ENCODE measurements around the gene SORL1. TPM values are rescaled to one million over a fixed set of nuclear protein-coding genes. Genes with fewer than 3 reads are reported as not detected.

The SORL1 gene
- total RNA-seq, 1 experiment from 2014 or later: 68.3 TPM

GRCh38 chr11:121588747-121589146 is 136.6 kb downstream of the SORL1 start:
- Histone ChIP-seq H3K4me1 (ENCODE audit: insufficient read depth, low read length) (no peaks in the 10 kb centered on the region), H3K23me2 (ENCODE audit: insufficient read length, low read depth, low read length, poor library complexity, severe bottlenecking) (no peaks in the 10 kb centered on the region), H2AK5ac (ENCODE audit: insufficient read length, low read length) (no peak overlapping the region), H3K79me1 (ENCODE audit: insufficient read depth, low read depth, low read length, poor library complexity, severe bottlenecking) (no peaks in the 10 kb centered on the region), H2BK12ac (ENCODE audit: insufficient read length, low read depth, low read length) (no peak overlapping the region), H2BK5ac (ENCODE audit: insufficient read length, low read length) (no peak overlapping the region), H3K4ac (ENCODE audit: low read depth, low read length) (no peak overlapping the region), H4K5ac (ENCODE audit: insufficient read length, low read depth, low read length) (no peak overlapping the region), H3K79me2 (ENCODE audit: insufficient read depth, low read length) (no peaks in the 10 kb centered on the region), H3K23ac (ENCODE audit: insufficient read length, low read depth, low read length) (no peak overlapping the region), H3K4me2 (ENCODE audit: insufficient read depth, insufficient read length, low read length) (no peak overlapping the region), H2BK20ac (ENCODE audit: low read depth, low read length, poor library complexity, severe bottlenecking) (no peak overlapping the region), H3K9ac (ENCODE audit: extremely low read depth, insufficient read length, low read length) (no peak overlapping the region), H2BK120ac (ENCODE audit: low read depth, low read length, poor library complexity, severe bottlenecking) (no peak overlapping the region), H4K8ac (replicated peaks; ENCODE audit: insufficient read length, low read depth, low read length) (no peak overlapping the region), H3K27ac (ENCODE audit: insufficient read length, low read depth, low read length) (no peak overlapping the region), H3K9me3 (ENCODE audit: control insufficient read depth, low read depth, low read length) (no peaks in the 10 kb centered on the region), H3K14ac (ENCODE audit: insufficient read depth, low read length) (no peak overlapping the region), H3K56ac (ENCODE audit: insufficient read length, low read depth, low read length) (no peak overlapping the region), H3T11ph (ENCODE audit: low read length) (no peak overlapping the region), H4K20me1 (ENCODE audit: control insufficient read depth, insufficient read depth, insufficient read length) (no peaks in the 10 kb centered on the region), H3K18ac (ENCODE audit: insufficient read length, low read depth, low read length) (no peak overlapping the region), H2BK15ac (ENCODE audit: low read depth, low read length) (no peak overlapping the region), H4K91ac (ENCODE audit: insufficient read length, low read depth, low read length) (no peak overlapping the region), H3K27me3 (ENCODE audit: insufficient read depth, low read length) (no peaks in the 10 kb centered on the region), H2AFZ (ENCODE audit: low read length) (no peak overlapping the region)
- H3K27ac Mint-ChIP-seq: peak overlapping the region in 2 of 3 experiments; percentile 10 to 71; a peak in 3 of 7 replicates
- WGBS (ENCODE audit: extremely low coverage, insufficient read length, low lambda C conversion rate): no CpG with 5 or more reads among the region's 8 CpGs
- peaks cover 41 to 87% (median 86%) of the 10 kb centered on the region in 3 experiments; a peak in 6 of 7 replicates for H3K36me3 Mint-ChIP-seq (ENCODE audit: insufficient read depth in 1 of 3, low read depth in 3 of 3)
- H3K4me1 Mint-ChIP-seq: peaks cover 7 to 10% of the 10 kb centered on the region in 2 experiments
- H3K27me3 Mint-ChIP-seq (ENCODE audit: low read depth): no peaks in the 10 kb centered on the region
- H3K9me3 Mint-ChIP-seq: no peaks in the 10 kb centered on the region
- no peak for TF ChIP-seq CTCF (conservative IDR thresholded peaks at IDR 0.05)
- no peak overlapping the region for H3K4me3 Mint-ChIP-seq
- no peak for DNase-seq

Data from H9 (cell line).